SK-N-SH (cell line): ENCODE data around the gene POU2AF1. TPM values are rescaled to one million over a fixed set of nuclear protein-coding genes. Genes with fewer than 3 reads are reported as not detected.

Source experiments
- CTCF ChIA-PET: fragments of 300-600, 350-600 bp; formaldehyde crosslinking; extraction: SDS; loops from one replicate; lab custom pipeline; 2021; lab: Yijun Ruan, JAX
- POLR2A ChIA-PET: fragments of 350-600 bp; sonication (Branson Sonifier 250); formaldehyde crosslinking; extraction: SDS; loops from one replicate; lab custom pipeline; 2020; ENCODE audit warnings: antibody characterized with exemption, inconsistent platforms; lab: Yijun Ruan, JAX
- DNase-seq: peaks from one replicate; pipeline ENCODE4 v3.0.0; 2012
- H2AFZ ChIP-seq: fragments of 200-600 bp; sonication (generic); 2 replicates; pipeline ENCODE4 v1.8.1; 2016; ENCODE audit warnings: antibody characterized with exemption, mild to moderate bottlenecking, low read depth
- H3F3A ChIP-seq: fragments of 200-600 bp; sonication (generic); replicated peaks from 2 replicates; pipeline ENCODE3; 2016; ENCODE audit warnings: antibody characterized with exemption, mild to moderate bottlenecking; ENCODE audit not compliant: insufficient read depth
- H3K27ac ChIP-seq, 2 experiments: fragments of 200-500 bp in 1 of 2; fragments of 200-600 bp in 1 of 2; sonication (Bioruptor generic) in 1 of 2; sonication (generic), shearing (Covaris generic) in 1 of 2; 2 replicates each; pipeline versions ENCODE4 v1.5.1 to v1.6.1; 2014 to 2016; ENCODE audit warnings: low read depth in 2 of 2, inconsistent platforms in 1 of 2, low read length in 1 of 2, mild to moderate bottlenecking in 1 of 2, mixed read lengths in 1 of 2
- H3K27me3 ChIP-seq: fragments of 200-600 bp; sonication (generic), shearing (Covaris generic); 2 replicates; pipeline ENCODE4 v1.6.1; 2016; ENCODE audit warnings: mixed run types; ENCODE audit not compliant: insufficient read depth
- H3K36me3 ChIP-seq, 2 experiments: fragments of 200-500 bp in 1 of 2; fragments of 200-600 bp in 1 of 2; sonication (Bioruptor generic) in 1 of 2; sonication (generic) in 1 of 2; replicated peaks in 1 of 2; 2 replicates each; pipeline versions ENCODE3 to v1.5.1; 2014 to 2016; ENCODE audit warnings: low read length in 1 of 2, mild to moderate bottlenecking in 1 of 2; ENCODE audit not compliant: insufficient read depth in 2 of 2, control insufficient read depth in 1 of 2
- H3K4me1 ChIP-seq, 2 experiments: fragments of 200-500 bp in 1 of 2; fragments of 200-600 bp in 1 of 2; sonication (Bioruptor generic) in 1 of 2; sonication (generic), shearing (Covaris generic) in 1 of 2; 2 replicates each; pipeline versions ENCODE4 v1.5.1 to v1.6.1; 2014 to 2016; ENCODE audit warnings: low read depth in 1 of 2, low read length in 1 of 2, mixed run types in 1 of 2; ENCODE audit not compliant: insufficient read depth in 2 of 2, control insufficient read depth in 1 of 2
- H3K4me2 ChIP-seq: fragments of 200-600 bp; sonication (generic), shearing (Covaris generic); 2 replicates; pipeline ENCODE4 v1.6.1; 2017; ENCODE audit warnings: mixed run types
- H3K4me3 ChIP-seq, 2 experiments: fragments of 200-500 bp in 1 of 2; fragments of 200-600 bp in 1 of 2; sonication (Bioruptor generic) in 1 of 2; sonication (generic), shearing (Covaris generic) in 1 of 2; 2 replicates each; pipeline versions ENCODE4 v1.5.1 to v1.8.1; 2014 to 2016; ENCODE audit warnings: low read depth in 2 of 2, inconsistent platforms in 1 of 2, low read length in 1 of 2, mild to moderate bottlenecking in 1 of 2, mixed read lengths in 1 of 2, moderate library complexity in 1 of 2
- H3K79me2 ChIP-seq: fragments of 200-600 bp; sonication (generic); 2 replicates; pipeline ENCODE4 v1.8.1; 2017; ENCODE audit warnings: mild to moderate bottlenecking; ENCODE audit not compliant: insufficient read depth
- H3K9ac ChIP-seq: fragments of 200-600 bp; sonication (generic); 2 replicates; pipeline ENCODE4 v1.6.1; 2017; ENCODE audit warnings: mixed run types
- H3K9me2 ChIP-seq: fragments of 200-600 bp; sonication (generic); 2 replicates; pipeline ENCODE4 v1.6.1; 2017; ENCODE audit warnings: mixed run types
- H3K9me3 ChIP-seq: fragments of 200-600 bp; sonication (generic); 2 replicates; pipeline ENCODE4 v1.6.1; 2017; ENCODE audit warnings: mixed run types, mild to moderate bottlenecking, moderate library complexity
- H4K20me1 ChIP-seq: fragments of 200-600 bp; sonication (generic); 2 replicates; pipeline ENCODE4 v1.6.1; 2017; ENCODE audit warnings: mild to moderate bottlenecking, mixed run types; ENCODE audit not compliant: insufficient read depth
- ELF1 ChIP-seq: IDR thresholded peaks from 2 replicates; pipeline ENCODE4 v1.4.0; 2012
- EZH2phosphoT487 ChIP-seq: fragments of 200-600 bp; sonication (generic); IDR thresholded peaks from 2 replicates; pipeline ENCODE4 v1.6.1; 2017; ENCODE audit warnings: low read depth, mixed run types, mild to moderate bottlenecking, antibody characterized with exemption, moderate library complexity, borderline replicate concordance
- FOXM1 ChIP-seq: IDR thresholded peaks from 2 replicates; pipeline ENCODE4 v1.4.0; 2012; ENCODE audit warnings: low read depth, mild to moderate bottlenecking
- RCOR1 ChIP-seq: fragments of 150-350 bp; IDR thresholded peaks from 2 replicates; pipeline ENCODE4 v1.6.1; 2017; ENCODE audit warnings: antibody characterized with exemption, low read length
- REST ChIP-seq: IDR thresholded peaks from 2 replicates; pipeline ENCODE4 v1.6.1; 2012; ENCODE audit warnings: mild to moderate bottlenecking, low read depth, low read length, moderate library complexity
- TAF1 ChIP-seq: IDR thresholded peaks from 2 replicates; pipeline ENCODE4 v1.6.1; 2012; ENCODE audit warnings: low read depth, mild to moderate bottlenecking, low read length, moderate library complexity, borderline replicate concordance
- TEAD4 ChIP-seq: IDR thresholded peaks from 2 replicates; pipeline ENCODE4 v1.4.0; 2012; ENCODE audit warnings: mild to moderate bottlenecking, borderline replicate concordance; ENCODE audit not compliant: insufficient read depth
- USF2 ChIP-seq: fragments of 150-350 bp; IDR thresholded peaks from 2 replicates; pipeline ENCODE4 v1.6.1; 2017; ENCODE audit warnings: antibody characterized with exemption, low read length, low read depth, borderline replicate concordance
- ZBTB33 ChIP-seq: IDR thresholded peaks from 2 replicates; pipeline ENCODE4 v1.4.0; 2012; ENCODE audit warnings: low read depth, borderline replicate concordance
- WGBS: methylation state at CpG from one replicate; pipeline ENCODE4 v1.1.6; 2017; ENCODE audit warnings: low lambda C conversion rate; 5-methylcytosine and 5-hydroxymethylcytosine counted together
- polyA plus RNA-seq, 3 experiments: library from polyadenylated mRNA; depleted of rRNA; stranded (reverse); fragments of >200 nt; gene quantifications; 2 replicates each; pipeline ENCODE4 v1.2.3, GENCODE V29; 2012
- TF ChIP-seq, protein P1 (sequence below): IDR thresholded peaks from 2 replicates; pipeline ENCODE4 v1.4.0; 2012; ENCODE audit warnings: low read depth

POU2AF1 gene
- polyA plus RNA-seq, 1 of the 3 experiments (the other 2 are of a cell fraction) = 0.07 TPM

DNA sequence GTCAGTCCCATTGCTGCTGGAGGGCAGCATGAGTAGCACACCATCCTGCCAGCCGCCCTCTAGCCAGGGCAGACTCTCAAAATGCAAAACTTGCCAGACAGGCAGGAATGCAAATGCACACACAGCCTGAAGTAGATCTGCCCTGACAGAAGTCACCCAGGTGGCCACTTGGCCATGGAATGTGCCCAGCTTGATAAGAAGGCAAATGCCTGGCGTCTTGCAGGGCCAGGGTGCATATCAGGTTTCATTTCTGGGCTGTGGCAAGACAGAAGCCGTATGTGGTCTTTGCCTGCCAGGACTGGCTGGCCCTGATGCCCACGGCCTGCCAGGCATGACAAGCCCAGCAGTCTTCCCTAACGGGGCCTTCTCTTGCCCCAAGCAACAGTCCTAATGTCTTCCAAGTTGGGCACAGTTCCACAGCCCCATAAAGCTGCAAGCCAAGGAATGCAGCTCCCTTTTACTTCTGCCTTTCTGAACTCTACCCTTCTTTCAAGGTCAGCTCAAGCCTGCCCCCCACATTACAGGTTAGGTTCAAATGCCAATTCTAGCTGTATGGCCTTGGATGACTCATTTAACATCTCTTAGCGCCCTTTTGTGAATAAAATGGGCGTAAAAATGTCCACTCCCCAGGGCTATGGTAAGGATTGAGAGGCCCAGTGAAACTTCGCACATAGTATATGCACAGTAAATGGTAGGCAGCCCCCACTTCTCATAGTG lies 51.0 kb downstream of the POU2AF1 start:
- 47% methylated on average over 5 of the region's 8 CpGs for WGBS
- no peaks in the 10 kb centered on the region for H3K27me3 ChIP-seq

More for the DNA sequence above, 51.0 kb downstream of the POU2AF1 start:
- Histone ChIP-seq H3K27ac (no peak overlapping the region), H3F3A (peaks cover 8% of the 10 kb centered on the region), H3K79me2 (no peaks in the 10 kb centered on the region), H3K36me3 (no peaks in the 10 kb centered on the region), H4K20me1 (no peaks in the 10 kb centered on the region), H3K4me2 (no peak overlapping the region), H2AFZ (no peak overlapping the region), H3K9me2 (no peaks in the 10 kb centered on the region), H3K4me1 (peaks cover 12 to 27% of the 10 kb centered on the region in 2 experiments; a peak in 3 of 4 replicates), H3K9me3 (no peaks in the 10 kb centered on the region), H3K4me3 (no peak overlapping the region), H3K9ac (no peak overlapping the region)
- no peak for DNase-seq
- ChIA-PET POLR2A (no interaction called here), CTCF (interaction anchor here (1.2 to 4.6 kb wide), 5 partner anchors 16 to 101 kb away, joined by 3 to 14 read pairs (median 7); partner anchors contain the start of gene POU2AF3)
- TF ChIP-seq RCOR1 (no peak), FOXM1 (no peak), REST (no peak), ZBTB33 (no peak), TAF1 (no peak), USF2 (no peak), TEAD4 (no peak), EZH2phosphoT487 (no peak), ELF1 (no peak)
- TF ChIP-seq, protein P1, sequence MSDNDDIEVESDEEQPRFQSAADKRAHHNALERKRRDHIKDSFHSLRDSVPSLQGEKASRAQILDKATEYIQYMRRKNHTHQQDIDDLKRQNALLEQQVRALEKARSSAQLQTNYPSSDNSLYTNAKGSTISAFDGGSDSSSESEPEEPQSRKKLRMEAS = no peak
